Activated T-helper 1 cell treated with Interleukin-2 at 50 U/mL for 16 hours (primary cell): ENCODE measurements around the gene CABP2.

Experiments
- DNase-seq: peaks from one replicate; pipeline ENCODE4 v3.0.0-alpha.2; 2020; ENCODE audit warnings: low read depth

The CABP2 gene

DNA sequence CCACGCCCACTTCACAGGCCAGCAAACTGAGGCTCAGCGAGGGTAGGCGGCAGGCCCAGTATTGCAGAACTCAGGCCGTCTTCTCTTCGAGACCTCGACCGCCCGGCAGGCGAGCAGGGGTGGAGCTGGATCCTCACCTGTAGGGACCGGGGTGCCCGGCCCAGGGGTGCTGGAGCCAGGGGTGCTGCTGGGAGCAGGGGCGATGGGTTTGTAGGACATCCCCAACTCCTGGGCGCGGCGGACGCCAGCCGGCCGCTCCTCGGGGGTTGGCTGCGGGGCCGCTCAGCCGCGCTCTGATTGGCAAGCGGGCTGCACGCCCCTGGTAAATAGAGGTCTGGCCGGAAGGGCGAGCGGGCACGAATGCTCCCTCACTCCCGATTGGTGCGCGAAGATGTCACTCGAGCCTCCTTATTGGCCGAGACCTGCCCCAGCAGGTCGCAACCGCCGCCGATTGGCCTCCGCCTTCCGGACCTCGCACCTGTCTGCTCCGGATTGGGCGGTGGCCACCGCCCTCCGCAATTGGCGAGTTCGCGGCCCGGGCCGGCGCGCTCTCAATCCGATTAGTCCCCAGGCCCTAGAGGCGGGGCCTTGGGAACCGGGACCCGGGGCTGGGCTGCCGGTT, 15.3 kb downstream of the CABP2 start, which contains the start of gene CDK2AP2:
CDK2AP2 (minus strand) TSS at position 299 of the 622 bp plus-strand sequence; CDS start at position 219, 80 bp downstream.
- peak; percentile 97 for DNase-seq

DNA sequence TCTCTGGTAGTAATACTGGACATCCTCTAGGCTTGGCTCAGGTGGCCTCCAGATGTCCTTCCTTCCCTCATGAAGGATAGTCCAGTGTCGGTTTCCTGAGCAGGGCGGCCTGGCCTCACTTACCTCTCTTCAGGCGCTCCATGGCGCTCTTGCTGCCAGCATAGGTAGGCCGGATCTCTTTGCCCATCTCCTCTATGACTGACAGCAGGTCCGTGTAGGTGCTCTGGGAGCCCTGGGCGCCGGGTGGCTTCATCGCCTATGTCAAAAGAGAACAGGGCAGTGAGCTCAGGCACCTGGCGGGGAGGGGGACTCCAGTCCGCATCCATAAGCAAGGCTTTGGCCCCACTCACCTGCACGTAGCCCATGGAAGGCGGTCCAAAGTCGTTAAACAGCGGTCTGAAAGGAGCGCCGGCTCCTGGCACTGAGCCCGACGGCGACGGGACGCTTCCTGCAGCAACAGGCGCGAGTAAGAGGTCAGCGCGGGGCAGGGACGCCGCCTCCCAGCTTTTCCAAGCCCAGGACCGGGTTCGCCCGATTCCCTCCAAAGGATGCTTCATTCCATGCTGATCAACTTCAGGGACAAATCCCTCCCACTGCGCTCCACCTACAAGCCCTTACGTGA, 15.9 kb downstream of the CABP2 start:
- DNase-seq: no peak

GRCh38 chr11:67506426-67507051, 16.7 kb downstream of the CABP2 start:
- no peak for DNase-seq

DNA sequence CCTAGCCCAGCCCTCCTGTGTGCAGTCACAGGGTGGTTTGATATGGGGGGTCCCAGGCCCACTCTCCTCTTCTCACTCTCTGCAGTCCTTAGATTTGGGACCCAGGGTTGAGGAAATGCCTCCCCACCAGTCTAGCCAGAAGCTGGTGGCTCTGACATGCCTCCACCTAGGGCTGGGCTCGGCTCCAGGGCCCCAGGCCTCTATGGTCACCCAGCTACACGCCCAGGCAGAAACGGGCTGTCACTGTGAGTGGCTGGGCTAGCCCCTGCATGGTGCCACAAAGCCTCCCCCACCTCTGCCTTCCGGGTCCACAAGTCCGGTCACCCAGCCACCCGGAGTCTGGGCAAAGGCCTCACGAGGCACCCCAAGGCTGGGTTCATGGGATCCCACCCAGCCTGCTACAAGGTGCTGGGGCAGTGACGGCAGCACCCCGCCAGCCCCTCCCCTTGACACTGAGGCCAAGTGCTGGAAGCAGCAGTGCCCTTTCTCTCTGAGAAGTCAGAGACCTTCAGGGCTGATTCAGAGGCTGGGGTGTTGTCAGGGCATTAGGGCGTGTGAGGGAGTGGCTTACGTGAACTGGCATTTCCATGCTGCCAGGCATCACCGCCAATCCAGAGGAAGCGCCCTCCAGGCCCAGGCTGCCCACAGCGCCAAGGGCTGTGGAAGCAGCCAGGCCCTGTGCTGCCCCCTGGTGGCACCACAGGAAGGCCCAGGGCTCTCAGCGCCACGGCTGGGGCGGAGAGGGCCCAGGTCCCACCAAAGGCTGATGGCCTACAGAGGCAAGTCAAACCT, 17.4 kb downstream of the CABP2 start:
- peak; percentile 83 for DNase-seq

- peak; percentile 62 for DNase-seq
Measured at GRCh38 chr11:67504950-67505581, 18.2 kb downstream of the CABP2 start, which contains the start of gene PITPNM1. Gene PITPNM1 (minus strand): TSS chr11:67505363. CDS start chr11:67504180, 1,183 bp downstream.

- DNase-seq: no peak
Measured at GRCh38 chr11:67504005-67504949, 19.0 kb downstream of the CABP2 start.

- DNase-seq: no peak
Measured at GRCh38 chr11:67503119-67504004, 19.9 kb downstream of the CABP2 start.

GRCh38 chr11:67502328-67502979, 20.8 kb downstream of the CABP2 start:
- no peak for DNase-seq

DNA sequence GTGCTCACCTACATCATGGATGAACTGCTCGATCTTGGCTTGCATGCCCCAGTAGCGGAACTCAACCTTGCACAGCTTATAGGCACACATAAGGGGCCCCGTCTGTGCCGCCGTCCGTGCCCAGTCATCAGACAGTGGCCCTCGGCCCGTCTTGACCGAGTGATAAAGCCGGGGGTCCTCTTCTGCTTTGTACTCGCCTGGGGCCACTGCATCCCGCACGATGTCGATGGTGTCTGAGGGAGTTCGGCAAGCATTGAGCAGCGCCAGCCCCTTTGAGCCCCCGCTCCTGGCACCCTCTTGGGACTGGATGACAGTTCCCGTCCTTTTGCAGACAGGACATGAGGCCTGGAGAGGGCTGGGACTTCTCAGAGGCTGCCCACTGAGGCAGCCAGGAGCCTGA, 21.4 kb downstream of the CABP2 start:
- no peak for DNase-seq

DNA sequence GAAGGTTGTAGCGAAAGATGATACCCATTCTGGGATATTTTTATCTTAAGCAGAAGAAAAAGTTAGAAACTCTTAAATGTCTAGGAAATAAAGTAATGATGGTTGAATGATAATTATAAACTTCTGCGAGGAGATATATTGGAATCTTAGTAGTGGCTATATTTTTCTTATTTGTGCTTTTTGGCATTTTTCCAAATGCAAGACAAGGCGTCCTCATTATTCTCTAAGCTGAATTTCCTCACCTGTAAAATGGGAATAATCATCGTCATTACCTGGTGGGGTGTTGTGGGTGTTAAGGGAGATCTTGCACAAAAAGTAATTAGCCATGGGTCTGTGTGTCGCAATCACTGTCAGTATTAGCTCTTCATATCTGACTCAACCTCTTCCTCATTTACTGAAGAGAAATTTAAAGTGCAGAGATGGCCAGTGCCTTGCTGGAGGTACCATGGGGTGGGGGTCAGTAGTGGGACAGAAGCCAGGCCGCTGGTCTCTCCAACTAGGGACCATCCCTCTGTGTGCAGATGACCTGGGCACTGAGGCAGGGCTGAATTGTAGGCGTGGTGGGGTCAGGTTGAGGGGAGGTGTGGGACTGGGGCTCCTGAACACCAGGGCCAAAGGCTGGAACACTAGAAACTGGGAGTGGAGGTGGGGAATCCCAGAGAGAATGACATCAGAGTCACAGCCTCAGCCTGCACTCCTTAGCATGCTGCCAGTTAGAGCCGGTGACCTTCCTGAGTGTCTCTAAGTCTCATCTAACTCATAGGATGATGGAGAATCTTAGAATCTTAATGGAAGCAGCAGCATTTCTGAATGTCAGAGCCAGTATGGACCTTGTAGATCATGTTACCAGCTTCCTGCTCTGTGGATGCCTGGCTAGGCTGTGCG, 22.2 kb downstream of the CABP2 start:
- DNase-seq: no peak

- DNase-seq: no peak
Measured at GRCh38 chr11:67500484-67500821, 22.8 kb downstream of the CABP2 start.

GRCh38 chr11:67499808-67500483, 23.3 kb downstream of the CABP2 start:
- DNase-seq: no peak

DNA sequence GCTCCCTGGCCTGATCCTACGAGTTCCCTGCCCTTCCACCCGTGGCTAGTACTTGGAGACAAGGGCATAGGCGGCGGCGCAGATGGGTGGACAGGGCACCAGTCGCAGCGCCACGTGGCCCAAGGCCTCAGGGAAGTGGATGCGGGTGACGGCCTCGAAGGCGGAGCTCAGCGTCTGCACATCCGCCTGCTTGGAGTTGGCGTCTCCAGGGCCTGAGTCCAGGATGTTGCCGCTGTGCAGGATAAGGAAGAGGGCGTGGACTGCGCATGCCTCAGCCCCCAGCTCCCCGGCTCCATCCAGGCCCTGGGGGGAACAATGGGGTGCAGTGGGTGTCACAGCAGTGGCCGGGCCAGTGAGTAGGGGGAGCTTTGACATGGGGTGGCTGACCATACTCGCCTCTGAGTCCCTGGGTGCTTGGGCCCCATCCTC, 24.7 kb downstream of the CABP2 start:
- DNase-seq: no peak

DNA sequence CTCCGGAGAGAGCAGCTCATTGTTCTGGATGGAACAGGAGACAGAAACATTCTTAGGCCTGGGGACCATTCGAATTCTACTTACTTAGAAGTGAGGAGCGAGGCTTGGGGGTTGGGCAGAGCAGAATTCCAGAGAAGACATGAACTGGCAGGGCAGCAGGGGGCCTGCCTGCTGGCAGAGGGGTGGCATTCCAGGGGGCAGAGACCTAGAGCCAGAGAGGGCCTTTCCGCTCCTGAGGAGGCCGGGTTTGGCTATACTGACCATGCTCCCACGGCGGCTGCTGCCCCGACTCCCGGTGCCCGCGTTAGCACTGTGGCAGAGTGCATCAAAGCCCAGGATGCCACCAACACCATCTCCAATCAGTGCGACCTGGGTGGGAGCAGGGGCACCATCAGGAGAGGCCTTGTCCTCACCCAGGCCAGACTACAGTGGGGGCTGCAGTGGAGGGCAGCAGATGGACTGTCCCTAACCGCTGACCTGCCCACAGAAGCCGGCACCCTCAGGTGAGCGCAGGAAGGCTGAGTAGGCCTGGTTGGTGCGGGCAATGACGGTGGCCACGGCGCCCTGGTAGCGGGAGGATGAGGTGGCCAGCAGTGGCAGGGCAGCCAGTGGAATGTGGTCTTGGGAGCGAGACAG, 25.5 kb downstream of the CABP2 start:
- DNase-seq: no peak

DNA sequence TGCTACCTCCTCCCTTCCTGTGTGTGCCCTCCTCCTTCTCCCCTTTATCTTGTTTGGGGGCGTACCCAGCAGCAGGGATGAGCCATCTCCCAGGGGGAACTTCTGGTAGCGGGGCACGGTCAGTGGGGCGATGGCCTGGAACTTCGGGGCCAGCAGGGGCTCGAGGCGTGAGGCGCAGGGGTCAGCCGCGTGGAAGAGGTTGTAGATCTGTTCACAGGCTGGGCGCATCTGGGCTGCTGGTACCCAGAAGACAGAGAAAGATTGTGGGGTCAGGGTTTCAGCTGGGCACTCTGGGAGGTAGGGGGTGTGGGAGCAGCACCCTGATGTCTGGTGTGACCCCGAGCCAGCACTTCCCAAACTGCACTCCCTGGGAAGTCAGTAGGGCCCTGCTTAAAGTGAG, 27.1 kb downstream of the CABP2 start:
- DNase-seq: no peak

DNA sequence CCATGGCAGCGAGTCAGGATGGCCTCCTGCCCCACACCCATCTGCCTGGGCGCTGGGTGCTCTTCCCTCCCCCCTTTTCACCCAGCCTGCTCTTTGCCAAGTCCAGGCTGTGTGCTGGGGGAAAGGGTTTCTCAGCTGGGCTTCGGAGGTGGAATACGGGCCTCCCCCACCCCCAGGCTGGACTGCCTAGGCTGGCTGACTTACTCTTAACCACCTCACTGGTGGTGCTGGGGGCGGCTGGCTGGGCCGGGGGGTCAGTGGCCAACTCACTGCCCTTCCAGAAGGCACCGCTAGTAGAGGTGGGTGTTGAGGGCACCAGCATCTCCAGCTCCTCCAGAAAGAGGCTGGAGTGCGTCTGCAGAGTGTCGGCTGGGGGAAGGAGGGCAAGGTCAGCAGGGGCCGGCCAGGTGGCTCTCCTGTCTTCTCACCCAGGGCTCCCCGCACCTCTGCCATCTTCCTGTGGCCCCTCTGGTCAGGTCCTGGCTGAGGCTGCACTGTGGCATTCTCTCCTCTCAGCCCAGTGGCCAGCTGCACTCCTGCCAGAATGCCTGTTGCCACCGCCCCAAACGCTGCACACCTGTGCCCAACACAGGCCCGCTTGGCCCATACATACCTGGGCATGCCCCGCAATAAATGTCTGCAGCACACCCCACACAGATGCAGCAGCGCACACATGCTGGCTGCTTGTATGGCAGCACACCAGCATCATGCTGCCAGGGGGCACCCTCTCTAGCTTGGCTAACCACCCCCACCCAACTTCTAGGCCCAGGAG, 27.8 kb downstream of the CABP2 start:
- no peak for DNase-seq
